ENCODE results near the gene ANKMY2. TPM values are rescaled to one million over a fixed set of nuclear protein-coding genes. Genes with fewer than 3 reads are reported as not detected.

ANKMY2 gene
- total RNA-seq, 1 experiment from 2014 or later = 39.2 TPM

GRCh38 chr7:16583834-16584233 is 61.7 kb downstream of the ANKMY2 start:
- DNase-seq (ENCODE audit: low read depth) = no peak

DNA sequence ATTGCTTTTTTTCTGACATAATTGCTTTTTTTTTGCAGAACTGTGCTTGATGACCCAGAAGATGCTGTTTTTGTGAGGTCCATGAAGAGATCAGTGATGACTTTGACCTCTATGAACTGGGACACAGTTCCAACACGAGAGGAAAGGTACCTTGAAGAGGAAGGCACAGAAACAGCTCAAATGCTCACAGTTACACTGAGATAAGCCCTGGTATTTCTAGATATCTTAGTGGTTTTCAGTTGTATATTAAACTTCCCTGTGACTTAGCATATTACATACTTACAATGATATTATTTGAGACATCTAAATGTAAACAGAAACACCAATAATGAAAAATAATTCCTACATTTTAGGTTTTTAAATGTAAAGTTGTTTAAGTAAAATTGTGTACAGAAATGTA is 64.3 kb downstream of the ANKMY2 start:
- no peak for DNase-seq (ENCODE audit: low read depth)

DNA sequence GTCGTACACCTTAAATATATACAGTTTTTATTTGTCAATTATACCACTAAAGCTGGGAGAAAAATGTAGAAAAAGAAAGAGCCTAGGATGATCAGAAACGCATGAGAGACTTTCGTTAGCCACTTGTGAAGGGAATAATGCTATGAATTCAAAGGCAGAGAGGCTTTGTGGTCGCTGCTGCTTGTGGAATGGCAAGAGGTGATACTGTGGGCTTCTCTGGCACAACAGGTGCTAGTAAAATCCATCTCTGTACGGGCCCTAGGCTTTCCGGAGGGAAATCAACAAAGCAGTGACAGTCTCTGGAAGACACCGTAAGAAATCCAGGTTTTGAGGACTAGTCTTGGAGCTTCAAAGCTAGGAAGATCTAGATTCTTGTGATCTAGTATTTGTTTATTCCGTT is 66.3 kb downstream of the ANKMY2 start:
- DNase-seq (ENCODE audit: low read depth) = no peak

DNA sequence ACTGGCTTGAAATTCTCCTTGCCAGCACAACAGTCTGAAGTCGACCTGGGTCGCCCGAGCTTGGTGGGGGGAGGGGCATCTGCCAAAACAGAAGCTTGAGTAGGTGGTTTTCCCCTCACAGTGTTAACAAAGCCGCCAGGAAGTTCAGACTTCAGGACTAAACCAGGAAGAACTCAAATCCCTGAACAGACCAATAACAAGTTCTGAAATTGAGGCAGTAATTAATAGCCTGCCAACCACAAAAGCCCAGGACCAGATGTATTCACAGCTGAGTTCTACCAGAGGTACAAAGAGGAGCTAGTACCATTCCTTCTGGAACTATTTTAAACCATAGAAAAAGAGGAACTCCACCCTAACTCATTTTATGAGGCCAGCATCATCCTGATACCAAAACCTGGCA is 73.6 kb downstream of the ANKMY2 start:
- no peak for DNase-seq (ENCODE audit: low read depth)

- peak; percentile 50 for DNase-seq (ENCODE audit: low read depth)
Measured at GRCh38 chr7:16564909-16565426, 80.6 kb downstream of the ANKMY2 start.

DNA sequence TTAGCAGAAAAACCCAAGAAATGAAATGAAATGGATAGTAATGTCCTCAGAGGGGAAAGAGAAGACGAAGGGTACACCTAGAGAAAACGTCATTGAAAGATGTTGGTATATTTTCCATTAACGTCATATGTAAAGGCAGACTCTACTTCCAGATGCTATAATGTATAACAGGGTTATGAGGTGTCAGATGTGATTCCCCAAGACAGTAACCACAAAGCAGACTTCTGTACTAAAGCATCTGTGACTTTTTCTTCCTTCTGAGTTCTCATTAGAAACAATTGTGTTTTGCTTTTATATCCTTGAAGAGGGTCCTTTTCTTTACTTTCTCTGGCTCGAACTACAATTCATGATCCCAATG is 81.6 kb downstream of the ANKMY2 start:
- no peak for DNase-seq (ENCODE audit: low read depth)

GRCh38 chr7:16563281-16564022 is 82.1 kb downstream of the ANKMY2 start:
- DNase-seq (ENCODE audit: low read depth) = no peak

DNA sequence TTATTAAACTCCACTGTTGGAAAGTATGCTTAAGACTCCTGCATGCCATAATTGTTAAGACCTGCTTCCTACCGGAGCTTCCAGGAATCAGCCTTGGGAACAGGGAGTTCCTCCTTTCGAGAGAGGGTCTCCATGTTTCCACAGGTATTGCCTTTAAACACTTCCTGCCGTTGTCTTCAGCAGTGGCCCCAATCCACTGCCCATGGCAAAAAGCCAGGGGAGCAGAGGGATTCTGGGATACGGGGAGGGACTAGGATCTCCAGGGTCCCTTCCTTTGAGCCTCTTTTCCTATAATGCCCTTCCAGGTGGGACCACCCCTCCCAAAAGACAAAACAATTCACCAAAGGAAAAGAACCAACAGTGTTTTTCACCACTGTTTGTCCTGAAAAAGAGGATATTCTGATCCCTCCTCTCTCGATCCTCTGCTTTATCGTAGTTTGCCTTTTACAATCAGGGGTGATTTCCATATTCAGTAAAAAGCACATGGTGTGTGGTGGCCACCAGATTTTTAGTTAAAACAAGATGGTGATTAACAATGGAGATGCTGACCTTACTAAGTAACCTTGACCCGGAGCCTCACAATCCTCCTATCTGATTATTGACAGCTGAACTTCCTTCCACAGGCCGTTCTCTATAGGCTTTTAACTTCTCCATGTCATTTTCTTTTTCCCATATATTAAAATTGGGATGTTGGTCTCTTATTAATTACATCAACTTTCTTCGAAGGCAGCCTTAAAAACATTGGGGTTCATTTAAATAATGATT is 82.9 kb downstream of the ANKMY2 start:
- DNase-seq (ENCODE audit: low read depth) = no peak

DNA sequence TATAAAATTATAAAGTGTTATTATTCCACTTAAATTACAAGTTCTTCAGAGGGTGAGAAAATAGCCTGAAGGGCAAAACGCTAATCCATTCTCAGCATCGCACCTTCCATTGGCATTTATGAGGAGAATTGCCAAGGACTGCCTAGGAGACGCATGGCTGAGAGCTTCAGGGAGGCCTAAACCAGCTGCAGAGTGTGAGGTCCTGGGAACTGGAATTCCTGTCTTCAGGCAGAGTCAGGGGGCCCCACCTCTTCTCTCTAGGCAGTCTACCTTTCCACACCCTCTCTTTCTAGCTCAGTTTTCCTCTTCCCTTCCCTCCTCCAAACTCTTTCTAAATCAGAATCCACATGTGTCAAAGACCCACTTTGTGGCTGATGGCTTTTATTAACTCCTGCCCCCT is 83.6 kb downstream of the ANKMY2 start:
- no peak for DNase-seq (ENCODE audit: low read depth)

- DNase-seq (ENCODE audit: low read depth) = no peak
Measured at GRCh38 chr7:16559497-16560179, 85.9 kb downstream of the ANKMY2 start.

- DNase-seq (ENCODE audit: low read depth) = peak; percentile 7
Measured at GRCh38 chr7:16558761-16559302, 86.7 kb downstream of the ANKMY2 start.

- DNase-seq (ENCODE audit: low read depth) = no peak
Measured at GRCh38 chr7:16556359-16556758, 89.2 kb downstream of the ANKMY2 start.

DNA sequence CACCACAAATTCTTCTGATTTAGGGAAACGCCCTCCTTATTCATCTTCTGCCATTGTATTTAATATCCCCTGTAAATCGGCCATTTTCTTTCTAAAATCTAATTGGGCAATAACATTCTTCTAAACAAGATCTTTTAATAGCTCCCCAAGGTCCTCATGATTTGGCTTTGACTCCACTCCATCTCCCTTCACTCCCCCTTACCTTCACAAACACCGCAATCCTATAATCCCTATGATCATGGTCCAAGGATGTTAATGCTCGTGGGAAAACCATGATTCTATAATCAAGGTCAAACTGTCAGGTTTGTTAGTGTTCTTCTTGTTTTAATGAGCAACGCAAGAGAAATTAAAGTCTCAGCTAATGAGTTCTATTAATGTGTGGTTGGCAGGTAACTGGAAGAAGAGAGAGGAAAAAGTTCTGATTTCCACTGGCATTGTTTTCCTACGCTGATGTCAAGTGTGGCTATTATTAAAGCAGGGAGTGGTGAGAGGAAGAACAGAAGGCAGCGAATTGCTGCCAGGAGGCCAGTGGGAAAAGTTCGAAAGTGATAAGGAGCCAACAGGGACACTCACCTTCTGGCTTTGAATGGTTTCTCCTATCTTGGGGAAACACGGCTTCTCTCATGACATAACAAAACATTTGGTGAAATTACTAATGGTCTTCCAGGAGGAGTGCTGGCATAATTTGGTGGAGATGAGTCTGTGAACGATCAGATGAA is 90.9 kb downstream of the ANKMY2 start:
- no peak for DNase-seq (ENCODE audit: low read depth)

- DNase-seq (ENCODE audit: low read depth) = no peak
Measured at GRCh38 chr7:16550671-16551070, 94.9 kb downstream of the ANKMY2 start.

Other genes starting within 250 kb of the ANKMY2 start
- gene CRPPA, start 224.2 kb downstream of the ANKMY2 start, total RNA-seq (2014; rRNA removed; shearing (Covaris generic)) = 1.0 and 2.5 TPM in 2 replicates
- gene SOSTDC1, start 180.0 kb downstream of the ANKMY2 start, total RNA-seq (2014; rRNA removed; shearing (Covaris generic)) = not detected in 2 replicates
- gene LRRC72, start 118.9 kb downstream of the ANKMY2 start, total RNA-seq (2014; rRNA removed; shearing (Covaris generic)) = not detected in 2 replicates
- gene BZW2, start 427 bp upstream of the ANKMY2 start, total RNA-seq (2014; rRNA removed; shearing (Covaris generic)) = 95.2 and 102 TPM in 2 replicates
- 66.5 and 75.5 TPM in 2 replicates for gene TSPAN13, start 108.0 kb upstream of the ANKMY2 start, total RNA-seq (2014; rRNA removed; shearing (Covaris generic))
- gene AGR2, start 159.2 kb upstream of the ANKMY2 start, total RNA-seq (2014; rRNA removed; shearing (Covaris generic)) = not detected in 2 replicates
- not detected in 2 replicates for gene AGR3, start 236.2 kb upstream of the ANKMY2 start, total RNA-seq (2014; rRNA removed; shearing (Covaris generic))

Measured in M059J (cell line).